B cell (primary cell): ENCODE data around the gene TMEM109. TPM values are rescaled to one million over a fixed set of nuclear protein-coding genes. Genes with fewer than 3 reads are reported as not detected.

Source experiments
- ATAC-seq: fragments of 200-7000 bp; cut with Tn5 transposase; one replicate; pipeline ENCODE4 v1.10.0; 2021; ENCODE audit warnings: low read depth, mild to moderate bottlenecking, moderate number of reproducible peaks, moderate library complexity
- CTCF ChIA-PET: fragments of 350-600 bp; sonication (Branson Sonifier 250); formaldehyde crosslinking; loops from one replicate; lab custom pipeline; 2021; ENCODE audit warnings: antibody characterized with exemption, inconsistent platforms; lab: Charles Lee
- POLR2A ChIA-PET: fragments of 350-600 bp; sonication (Branson Sonifier 250); formaldehyde crosslinking; loops from one replicate; lab custom pipeline; 2021; ENCODE audit warnings: antibody characterized with exemption; lab: Charles Lee
- DNase-seq: peaks from one replicate; pipeline ENCODE4 v3.0.0; 2013
- H2AFZ ChIP-seq: 2 replicates; pipeline ENCODE4 v1.6.1; 2012; ENCODE audit warnings: mild to moderate bottlenecking, low read depth, low read length; ENCODE audit not compliant: insufficient read depth, poor library complexity, severe bottlenecking
- H3K27ac ChIP-seq, 2 donors: 1 replicate in 1 of 2; 2 replicates in 1 of 2; pipeline ENCODE4 v1.5.1; 2012 to 2013; ENCODE audit warnings: low read length in 2 of 2, mild to moderate bottlenecking in 2 of 2, moderate library complexity in 1 of 2
- H3K27me3 ChIP-seq, 4 experiments: fragments of 200-600 bp in 1 of 4; sonication (generic) in 1 of 4; replicated peaks in 1 of 4; 1 replicate in 2 of 4; 2 replicates in 2 of 4; pipeline versions ENCODE4 v1.6.1 to v1.7.0; 2013 to 2016; ENCODE audit warnings: low read length in 3 of 4, mild to moderate bottlenecking in 2 of 4, mixed read lengths in 1 of 4, moderate library complexity in 1 of 4; ENCODE audit not compliant: insufficient read depth in 4 of 4, control insufficient read depth in 3 of 4; ENCODE audit errors: control extremely low read depth in 1 of 4
- H3K36me3 ChIP-seq, 2 experiments: replicated peaks in 1 of 2; 1 replicate in 1 of 2; 2 replicates in 1 of 2; pipeline versions ENCODE4 v1.6.1 to v1.7.1; 2013; ENCODE audit warnings: low read length in 1 of 2; ENCODE audit not compliant: insufficient read depth in 2 of 2, control insufficient read depth in 1 of 2; ENCODE audit errors: control extremely low read depth in 1 of 2, extremely low read depth in 1 of 2
- H3K4me1 ChIP-seq, 2 donors: fragments of 200-600 bp in 1 of 2; sonication (generic) in 1 of 2; 1 replicate in 1 of 2; 2 replicates in 1 of 2; pipeline versions ENCODE4 v1.5.1 to v1.6.1; 2013 to 2017; ENCODE audit warnings: low read length in 2 of 2; ENCODE audit not compliant: control insufficient read depth in 2 of 2, insufficient read depth in 2 of 2
- H3K4me2 ChIP-seq: replicated peaks from 2 replicates; pipeline ENCODE3; 2012; ENCODE audit warnings: mild to moderate bottlenecking, low read depth, low read length; ENCODE audit not compliant: poor library complexity, severe bottlenecking
- H3K4me3 ChIP-seq, 5 experiments: fragments of 200-600 bp in 1 of 5; sonication (generic) in 1 of 5; 1 replicate in 3 of 5; 2 replicates in 2 of 5; pipeline versions ENCODE4 v1.5.1 to v1.7.0; 2011 to 2016; ENCODE audit warnings: low read length in 4 of 5, mild to moderate bottlenecking in 4 of 5, low read depth in 2 of 5, control low read depth in 1 of 5, moderate library complexity in 1 of 5; ENCODE audit not compliant: insufficient read depth in 1 of 5; ENCODE audit errors: control extremely low read depth in 1 of 5, extremely low read depth in 1 of 5
- H3K79me2 ChIP-seq: fragments of 200-600 bp; sonication (generic); one replicate; pipeline ENCODE4 v1.6.0; 2016; ENCODE audit warnings: low read length; ENCODE audit not compliant: control insufficient read depth, insufficient read depth
- H3K9ac ChIP-seq: fragments of 200-600 bp; sonication (generic); 2 replicates; pipeline ENCODE4 v1.6.1; 2017; ENCODE audit warnings: mild to moderate bottlenecking, low read length, moderate library complexity
- H3K9me3 ChIP-seq, 3 donors: one replicate each; pipeline versions ENCODE4 v1.6.1 to v1.7.1; 2013; ENCODE audit warnings: low read length in 2 of 3; ENCODE audit not compliant: control insufficient read depth in 2 of 3, insufficient read depth in 1 of 3; ENCODE audit errors: control extremely low read depth in 1 of 3
- H4K20me1 ChIP-seq: 2 replicates; pipeline ENCODE4 v1.6.0; 2012; ENCODE audit warnings: mild to moderate bottlenecking, low read length; ENCODE audit not compliant: insufficient read depth, control insufficient read depth, poor library complexity, severe bottlenecking
- H3K27ac Mint-ChIP-seq: one replicate; pipeline ENCODE4 v1.8.0; 2021; ENCODE audit warnings: mixed read lengths
- H3K27me3 Mint-ChIP-seq: one replicate; pipeline ENCODE4 v1.8.0; 2021; ENCODE audit warnings: mixed read lengths
- H3K4me1 Mint-ChIP-seq: one replicate; pipeline ENCODE4 v1.8.0; 2021; ENCODE audit warnings: mixed read lengths
- H3K4me3 Mint-ChIP-seq: one replicate; pipeline ENCODE4 v1.8.0; 2021; ENCODE audit warnings: mixed read lengths
- H3K9me3 Mint-ChIP-seq: one replicate; pipeline ENCODE4 v1.8.0; 2022; ENCODE audit warnings: mixed read lengths; ENCODE audit not compliant: insufficient read depth
- CTCF ChIP-seq: fragments of 200-600 bp; IDR thresholded peaks from one replicate; pipeline ENCODE4 v1.8.0; 2022; ENCODE audit warnings: antibody characterized with exemption, mild to moderate bottlenecking
- EZH2 ChIP-seq: IDR thresholded peaks from 2 replicates; pipeline ENCODE4 v1.6.1; 2012; ENCODE audit warnings: borderline replicate concordance, low read depth, mild to moderate bottlenecking, moderate library complexity, low read length; ENCODE audit not compliant: insufficient read depth, poor library complexity, severe bottlenecking
- WGBS: methylation state at CpG from one replicate; pipeline ENCODE4 v1.1.5; 2013; ENCODE audit warnings: missing lambda C conversion rate; ENCODE audit not compliant: insufficient coverage; 5-methylcytosine and 5-hydroxymethylcytosine counted together
- intact Hi-C: fragments of 100-400 bp; cut with micrococcal nuclease; formaldehyde crosslinking; loops from one replicate; pipeline ENCODE4 v1.10.0; 2022
- polyA plus RNA-seq: library from polyadenylated mRNA; depleted of rRNA; stranded (reverse); fragments of >200 nt; gene quantifications from 2 replicates; pipeline ENCODE4 v1.2.3, GENCODE V29; 2012
- total RNA-seq, 2 donors: library from RNA; stranded (reverse); fragments of 120-200 nt in 1 of 2; gene quantifications; 1 replicate in 1 of 2; 2 replicates in 1 of 2; pipeline versions ENCODE4 v1.2.3 to v1.2.4, GENCODE V29; 2013 to 2022

TMEM109 gene
- total and polyA plus RNA-seq, 2 donors (not counting 1 experiment from before 2014, with no cell fraction given): 32.0 to 99.4 TPM

GRCh38 chr11:60905551-60906113, 8.3 kb upstream of the TMEM109 start:
- Mint-ChIP-seq H3K9me3 (no peaks in the 10 kb centered on the region), H3K4me3 (peak overlapping the region; percentile 92), H3K27me3 (no peaks in the 10 kb centered on the region), H3K4me1 (peaks cover 59% of the 10 kb centered on the region), H3K27ac (peak overlapping the region; percentile 97)
- H3K4me2 ChIP-seq: peak overlapping the region; percentile 94
- ChIA-PET POLR2A (interaction anchor here (0.7 to 0.9 kb wide), 2 partner anchors 10 to 137 kb away, joined by 3 read pairs; no protein-coding TSS in a partner anchor), CTCF (interaction anchor here (1.8 to 10.2 kb wide), 3 partner anchors 11 to 282 kb away, joined by 6 to 129 read pairs (median 10); partner anchors contain the start of gene TMEM109)
- no peaks in the 10 kb centered on the region for H3K27me3 ChIP-seq
- ATAC-seq (no peak), DNase-seq (no peak)
- peak overlapping the region; percentile 89 for H2AFZ ChIP-seq
- intact Hi-C loops: loop anchor here (1.0 to 2.0 kb wide), 3 partner anchors 10 to 256 kb away; partner anchors contain the start of genes SLC15A3 and VPS37C
- peak overlapping the region; percentile 72 to 98 (median 81) for H3K4me3 ChIP-seq
- 3% methylated on average over 9 of the region's 16 CpGs for WGBS
- H3K4me1 ChIP-seq: peaks cover 40 to 44% of the 10 kb centered on the region in 2 donors
- H3K36me3 ChIP-seq: peaks cover 2 to 32% of the 10 kb centered on the region in 2 experiments
- peak overlapping the region; percentile 89 for H3K9ac ChIP-seq
- H3K9me3 ChIP-seq: no peaks in the 10 kb centered on the region
- H3K27ac ChIP-seq: peak overlapping the region in 1 of 2 donors; percentile 80
- peaks cover 41% of the 10 kb centered on the region for H4K20me1 ChIP-seq
- peaks cover 40% of the 10 kb centered on the region for H3K79me2 ChIP-seq
- TF ChIP-seq EZH2: no peak
- no peak for TF ChIP-seq CTCF
